Left ventricle myocardium superior (tissue), 1 donor: Measurements from ENCODE around the gene KHNYN. TPM values are rescaled to one million over a fixed set of nuclear protein-coding genes. Genes with fewer than 3 reads are reported as not detected.
"Not testable (repeated sequence)": the region's sequence is repeated elsewhere in the genome, so short reads cannot be mapped to it uniquely, and the experiment has no call there.

Experiments
- ATAC-seq: fragments of 200-7000 bp; cut with Tn5 transposase; one replicate; pipeline ENCODE4 v1.9.1; 2020; ENCODE audit warnings: mild to moderate bottlenecking, moderate library complexity
- DNase-seq: peaks from one replicate; pipeline ENCODE4 v3.0.0-alpha.2; 2020
- intact Hi-C: fragments of 100-400 bp; cut with micrococcal nuclease; formaldehyde crosslinking; loops from one replicate; pipeline ENCODE4 v1.11.0; 2022
- long read RNA-seq: library from polyadenylated mRNA; unstranded; transcript quantifications from one replicate; pipeline ENCODE4 v2.0.0, GENCODE V29; 2021
- total RNA-seq: library from RNA; stranded (reverse); fragmentation: NEBNext Ultra II Directional; extraction: Animal tissue kit (Norgen Biotek cat#: 25700); gene quantifications from one replicate; pipeline ENCODE4 v1.2.1, GENCODE V29; 2021
- donor health status: DM: no; HTN: yes; CAD: no; lungs with severe emphysema.

Gene KHNYN
- total RNA-seq = 25.1 TPM
- long read RNA-seq, transcript KHNYN-202 (8 exons, 3,359 nt) = major isoform, 14 of 27 reads
- long read RNA-seq, partial matches to known transcripts = 5 of 27 reads
- long read RNA-seq, other reads (novel, unspliced or antisense) = 6 of 27 reads

DNA sequence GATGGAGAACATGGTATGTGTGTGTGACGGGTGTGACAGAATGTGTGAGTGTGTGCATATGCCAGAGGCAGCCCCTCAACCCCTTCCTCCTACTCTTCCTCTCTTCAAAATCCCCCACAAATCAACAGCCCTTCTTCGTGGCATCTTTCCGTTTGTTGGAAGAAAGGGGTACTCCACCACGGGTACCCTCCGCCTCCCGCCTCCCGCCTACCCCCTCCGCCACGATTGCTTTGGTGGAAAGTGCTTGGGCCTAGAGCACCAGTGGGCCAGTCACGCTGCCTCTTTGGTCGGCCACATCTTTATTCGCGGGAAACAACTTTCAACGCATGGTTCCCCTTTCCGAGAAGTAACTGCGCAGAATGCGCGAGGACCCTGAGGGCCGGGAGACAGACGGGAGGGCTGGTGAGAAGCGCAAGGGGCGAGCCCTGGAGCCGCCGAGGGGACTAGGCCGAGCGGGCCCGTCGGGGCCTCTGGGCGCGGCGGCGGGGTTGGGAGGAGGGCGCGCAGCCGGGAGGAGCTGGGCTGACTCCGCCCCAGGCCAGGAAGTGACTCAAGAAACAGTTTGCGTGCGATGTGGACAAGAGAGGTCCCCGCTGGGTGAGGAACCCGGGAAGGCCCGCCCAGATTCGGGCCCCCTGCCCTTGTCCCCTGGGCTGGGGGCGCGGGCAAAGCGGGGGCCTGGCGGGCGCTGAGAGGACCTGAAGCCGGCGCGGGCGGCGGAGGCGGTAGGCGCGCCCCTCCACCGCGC, at the start of gene KHNYN, which contains the start of gene CBLN3:
Gene KHNYN, plus strand, starts transcription at position 560 of the 748 bp plus-strand sequence. CDS start 777 bp downstream, outside the sequence.
Gene CBLN3, minus strand, starts transcription at position 274 of the 748 bp plus-strand sequence. CDS start 614 bp downstream, outside the sequence.
- DNase-seq (peak; percentile 94), ATAC-seq (peak; percentile 85)
- intact Hi-C loops = no loop called here

DNA sequence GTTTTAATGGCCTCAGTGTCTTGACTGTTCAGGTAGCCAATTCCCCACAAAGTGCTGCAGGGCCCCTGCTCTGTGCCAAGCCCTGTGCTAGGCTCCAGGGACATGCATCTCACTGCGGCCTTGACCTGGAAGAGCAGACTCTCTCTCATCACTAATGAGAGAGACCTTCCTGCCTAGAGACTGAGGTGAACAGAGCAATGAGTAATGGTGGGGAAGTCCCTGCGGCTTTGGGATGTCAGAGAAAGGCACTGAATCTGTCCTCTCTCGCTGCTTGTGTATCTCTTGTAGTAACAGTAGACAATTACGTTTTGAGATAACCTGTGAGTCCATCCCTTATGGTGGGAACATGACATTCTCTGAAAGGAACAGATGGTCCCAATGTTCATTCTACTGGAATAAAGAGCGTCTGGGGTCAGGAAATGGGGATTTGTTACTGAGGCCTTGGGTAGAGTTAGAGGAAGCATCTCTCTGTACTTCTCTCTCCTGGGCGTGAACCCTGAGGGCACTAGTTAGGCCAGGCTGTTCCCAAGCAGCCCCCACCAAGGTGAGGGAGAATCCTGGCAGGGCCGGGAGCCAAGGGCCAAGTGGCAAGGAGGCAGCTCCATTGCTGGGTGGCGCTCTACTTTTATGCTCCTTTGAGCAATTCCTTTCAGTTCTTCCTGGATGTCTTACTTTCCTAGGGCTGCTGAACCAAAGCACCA, 48.2 kb upstream of the KHNYN start:
- no peak for ATAC-seq
- DNase-seq = no peak
- intact Hi-C loops = no loop called here

DNA sequence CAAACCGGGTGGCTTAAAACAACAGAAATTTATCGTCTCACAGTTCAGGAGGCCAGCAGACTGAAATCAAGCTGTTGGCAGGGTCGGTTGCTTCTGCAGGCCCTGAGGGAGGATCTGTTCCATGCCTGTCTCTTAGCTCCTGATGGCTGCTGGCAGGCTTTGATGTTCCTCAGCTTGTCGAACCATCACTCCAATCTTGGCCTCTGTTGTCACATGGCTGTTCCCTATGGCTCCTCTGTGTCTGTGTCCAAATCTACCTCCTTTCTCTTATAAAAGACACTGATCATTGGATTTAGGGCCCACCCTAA, 47.7 kb upstream of the KHNYN start:
- no peak for DNase-seq
- peak; percentile 32 for ATAC-seq
- intact Hi-C loops = no loop called here

DNA sequence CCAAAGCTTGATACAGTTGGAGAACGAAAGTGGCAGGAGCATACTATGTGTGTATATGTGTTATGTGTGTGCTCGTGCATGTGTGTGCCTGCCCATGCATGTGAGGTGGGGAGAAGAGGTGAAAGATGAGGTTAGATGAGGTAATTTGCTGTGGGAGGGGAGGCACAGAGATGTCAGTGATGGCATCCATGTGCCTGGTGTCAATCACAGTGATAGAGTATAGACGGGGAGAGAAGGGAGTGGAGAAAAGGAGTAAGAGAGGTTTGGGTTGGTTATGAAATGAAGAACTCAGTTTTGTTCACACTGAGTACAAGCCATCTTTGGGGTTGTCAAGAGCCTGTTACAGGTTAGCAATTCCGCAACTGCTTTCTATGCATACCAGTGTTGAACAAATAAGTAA, 45.6 kb upstream of the KHNYN start:
- no peak for DNase-seq

DNA sequence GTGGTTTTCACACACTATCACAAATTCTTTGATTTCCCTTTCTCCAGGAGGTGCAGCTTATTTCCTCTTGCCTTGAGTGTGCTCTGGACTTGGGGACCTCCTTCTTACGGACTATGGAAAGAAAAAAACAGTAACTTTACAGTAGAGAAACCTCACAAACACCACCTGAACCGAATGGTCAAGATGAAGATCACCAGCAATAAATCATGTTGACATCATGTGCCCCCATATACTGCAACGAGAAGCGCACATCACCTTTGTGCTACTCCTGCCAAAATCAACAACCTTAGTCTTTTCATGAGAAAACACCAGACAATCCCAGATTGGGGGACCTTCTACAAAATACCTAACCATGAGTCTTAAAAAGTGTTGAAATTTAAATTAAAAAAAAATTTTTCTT, 44.2 kb upstream of the KHNYN start:
- intact Hi-C loops = no loop called here
- DNase-seq (no peak), ATAC-seq (no peak)

More for the DNA sequence above, 45.6 kb upstream of the KHNYN start:
- ATAC-seq = no peak
- intact Hi-C loops = no loop called here

DNA sequence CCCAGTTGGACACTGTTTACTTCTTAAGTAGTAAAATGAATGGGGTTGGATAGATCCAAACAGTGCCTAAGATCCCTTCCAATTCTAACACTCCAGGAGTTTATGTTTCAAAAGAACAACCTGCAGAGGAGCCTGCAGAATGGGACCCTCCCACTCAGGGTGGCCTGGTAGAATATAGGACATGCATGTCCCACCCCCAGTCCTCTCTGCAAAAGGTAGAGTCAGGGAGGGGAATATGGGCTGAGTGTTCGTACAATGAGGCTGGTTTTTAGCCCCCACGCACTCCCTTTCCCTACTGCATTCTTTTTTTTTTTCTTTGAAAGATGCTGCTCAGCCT, 42.8 kb upstream of the KHNYN start:
- DNase-seq = no peak
- intact Hi-C loops = no loop called here
- ATAC-seq = no peak

DNA sequence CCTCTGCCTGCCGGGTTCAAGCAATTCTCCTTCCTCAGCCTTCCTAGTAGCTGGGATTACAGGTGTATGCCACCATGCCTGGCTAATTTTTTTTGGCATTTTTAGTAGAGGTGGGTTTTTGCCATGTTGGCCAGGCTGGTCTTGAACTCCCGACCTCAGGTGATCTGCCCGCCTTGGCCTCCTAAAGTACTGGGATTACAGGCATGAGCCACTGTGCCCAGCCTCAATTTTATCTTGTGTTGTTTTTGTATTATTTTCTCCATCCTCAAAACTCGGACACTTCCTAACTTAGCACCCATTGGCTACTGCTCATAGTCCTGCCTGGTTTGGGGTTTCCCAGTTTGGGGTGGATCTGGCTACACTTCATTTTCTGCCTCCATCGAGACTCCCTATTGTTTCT, 42.2 kb upstream of the KHNYN start:
- DNase-seq, ATAC-seq, intact Hi-C loops: not testable (repeated sequence)

DNA sequence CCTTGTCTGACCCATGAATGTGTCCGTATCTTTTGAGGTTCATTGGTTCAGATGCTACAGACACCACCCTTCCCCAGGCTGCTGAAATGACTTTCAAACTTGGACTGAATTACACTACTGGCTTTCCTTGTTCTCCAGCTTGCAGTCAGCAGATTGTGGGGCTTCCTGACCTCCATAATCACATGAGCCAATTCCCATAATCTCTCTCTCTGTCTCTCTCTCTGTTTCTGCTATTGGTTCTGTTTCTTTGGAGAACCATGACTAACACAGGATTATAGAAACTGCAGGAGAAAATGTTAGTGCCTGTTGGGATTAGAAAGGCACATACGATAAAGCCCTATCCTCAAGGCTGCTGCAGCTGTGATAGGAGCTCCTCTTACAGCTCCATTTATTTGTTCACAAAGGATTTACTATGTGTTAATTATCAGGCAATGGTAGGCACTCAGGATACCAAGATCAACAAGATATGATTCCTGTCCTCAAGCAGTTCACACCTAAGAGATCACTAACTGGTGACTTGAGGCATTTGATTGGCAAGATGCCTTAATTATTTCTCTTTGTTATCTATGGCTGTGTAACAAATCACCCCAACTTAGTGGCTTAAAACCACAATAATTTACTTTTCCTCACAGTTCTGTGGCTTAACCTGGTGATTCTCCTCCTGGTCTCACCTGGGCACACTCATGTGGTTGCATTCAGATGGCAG, 41.1 kb upstream of the KHNYN start:
- intact Hi-C loops = no loop called here
- DNase-seq = no peak
- ATAC-seq = peak; percentile 28

DNA sequence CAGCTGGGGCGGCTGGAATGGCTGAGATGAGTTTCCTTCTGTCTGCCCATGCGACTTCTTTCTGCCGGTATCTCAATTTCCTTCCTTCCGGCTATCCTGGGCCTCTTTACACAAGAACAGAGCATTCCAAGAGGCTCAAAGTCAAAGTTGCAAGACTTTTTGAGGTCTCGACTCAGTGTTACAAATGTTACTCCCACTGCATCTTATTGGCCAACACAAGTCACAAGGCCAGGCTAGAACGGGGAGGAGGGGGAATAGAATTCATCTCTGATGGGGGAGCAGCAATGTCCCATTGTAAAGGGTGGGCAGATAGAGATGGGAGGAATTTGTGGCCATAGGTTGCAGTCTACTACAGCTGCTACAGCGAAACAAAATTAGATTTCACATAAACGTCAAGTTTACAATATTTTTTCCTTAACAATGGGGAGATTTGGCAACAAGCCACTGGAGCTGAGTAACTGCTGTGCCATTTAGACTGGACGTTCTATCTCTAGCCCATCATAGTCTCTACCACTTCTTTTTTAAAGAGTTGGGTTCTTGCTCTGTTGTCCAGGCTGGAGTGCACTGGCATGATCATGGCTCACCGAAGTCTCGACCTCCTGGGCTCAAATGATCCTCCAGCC, 40.4 kb upstream of the KHNYN start:
- ATAC-seq = peak; percentile 27

DNA sequence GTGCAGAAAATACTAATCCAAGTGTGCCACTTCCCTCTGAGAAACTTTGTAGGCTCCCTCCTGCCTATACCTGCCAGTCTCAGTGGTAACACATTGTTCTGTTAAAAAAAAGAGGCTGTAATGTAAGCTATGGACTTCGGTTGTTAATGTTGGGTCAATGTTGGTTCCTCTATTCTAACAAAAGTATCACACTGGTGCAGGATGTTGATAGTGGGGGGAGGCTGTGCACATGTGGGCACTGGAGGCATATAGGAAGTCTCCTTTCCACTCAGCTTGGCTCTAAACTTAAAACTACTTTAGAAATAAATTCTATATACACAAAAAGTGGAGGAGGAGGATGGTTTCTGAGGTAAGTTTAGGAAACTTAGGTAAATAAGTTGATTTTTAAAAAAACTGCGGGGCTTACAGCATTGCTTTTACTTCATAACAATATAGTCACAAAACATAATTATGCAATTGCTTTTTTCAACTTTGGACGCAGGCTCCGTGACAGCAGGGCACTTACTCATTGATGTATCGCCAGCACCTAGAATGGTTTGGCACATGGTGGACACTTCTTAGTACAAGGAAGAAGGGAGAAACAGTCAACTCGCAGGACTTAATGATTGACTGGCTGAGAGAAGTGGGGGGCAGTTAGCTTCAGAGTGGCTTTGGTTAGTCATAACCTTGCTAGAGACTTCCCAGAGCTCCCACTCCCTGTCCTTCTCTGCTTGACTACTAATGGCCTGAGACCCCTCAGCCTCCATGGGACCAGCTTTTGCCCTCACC, 38.9 kb upstream of the KHNYN start:
- DNase-seq (no peak), ATAC-seq (no peak)
- intact Hi-C loops = no loop called here

More for the DNA sequence above, 40.4 kb upstream of the KHNYN start:
- DNase-seq = no peak
- intact Hi-C loops = no loop called here

DNA sequence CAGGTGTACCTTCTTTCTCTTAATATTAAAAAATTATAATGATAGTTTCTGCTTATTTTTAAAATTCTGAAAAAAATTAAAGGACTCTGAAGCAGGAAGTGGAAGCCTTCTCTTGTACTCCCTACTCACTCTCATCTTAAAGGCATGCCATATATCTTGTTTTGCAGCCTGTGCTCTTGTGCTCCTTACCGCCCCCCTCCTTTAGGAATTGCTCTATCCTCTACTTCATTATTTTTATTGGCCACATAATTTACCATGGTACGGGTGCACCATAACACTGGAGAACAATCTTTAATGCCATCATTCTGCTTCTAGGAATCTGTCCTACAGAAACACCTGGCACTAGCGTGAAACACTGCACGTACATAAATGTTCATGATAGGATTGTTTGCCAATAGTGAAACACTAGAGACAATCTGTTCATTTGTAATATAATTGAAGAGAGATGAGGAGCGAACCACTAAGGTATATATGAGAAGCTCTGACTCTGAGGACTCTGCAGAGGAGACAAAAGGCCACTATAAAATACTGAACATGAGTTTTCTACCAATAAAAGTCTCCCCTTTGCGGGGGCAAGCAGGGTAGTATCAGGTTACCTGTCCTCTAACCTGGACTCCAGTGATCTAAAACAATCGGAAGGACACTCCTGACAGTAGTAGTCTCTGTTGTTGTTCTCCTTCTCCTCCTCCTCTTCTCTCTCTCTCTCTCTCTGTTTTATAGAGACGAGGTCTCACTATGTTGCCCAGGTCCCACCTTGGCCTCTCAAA, 37.2 kb upstream of the KHNYN start:
- intact Hi-C loops = no loop called here
- ATAC-seq = no peak
- DNase-seq = no peak

DNA sequence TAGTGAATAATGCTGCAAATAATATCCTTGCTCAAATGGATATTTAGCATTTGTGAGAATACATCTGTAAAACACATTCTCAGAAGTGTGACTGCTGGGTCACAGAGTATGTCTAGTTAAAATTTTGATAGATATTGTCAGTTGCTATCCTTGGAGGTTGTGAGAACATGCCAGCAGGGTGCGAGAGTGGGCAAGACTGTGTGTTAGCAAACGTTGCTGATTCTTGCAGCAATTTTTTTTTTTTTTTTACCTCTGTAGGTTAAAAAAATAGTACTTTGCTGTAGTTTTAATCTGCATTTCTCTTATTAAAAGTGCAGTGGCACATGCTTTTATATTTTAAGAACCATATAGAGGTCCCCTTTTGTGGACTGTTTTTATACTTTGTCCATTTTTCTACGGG, 35.5 kb upstream of the KHNYN start:
- DNase-seq (no peak), ATAC-seq (no peak)
- intact Hi-C loops = no loop called here

DNA sequence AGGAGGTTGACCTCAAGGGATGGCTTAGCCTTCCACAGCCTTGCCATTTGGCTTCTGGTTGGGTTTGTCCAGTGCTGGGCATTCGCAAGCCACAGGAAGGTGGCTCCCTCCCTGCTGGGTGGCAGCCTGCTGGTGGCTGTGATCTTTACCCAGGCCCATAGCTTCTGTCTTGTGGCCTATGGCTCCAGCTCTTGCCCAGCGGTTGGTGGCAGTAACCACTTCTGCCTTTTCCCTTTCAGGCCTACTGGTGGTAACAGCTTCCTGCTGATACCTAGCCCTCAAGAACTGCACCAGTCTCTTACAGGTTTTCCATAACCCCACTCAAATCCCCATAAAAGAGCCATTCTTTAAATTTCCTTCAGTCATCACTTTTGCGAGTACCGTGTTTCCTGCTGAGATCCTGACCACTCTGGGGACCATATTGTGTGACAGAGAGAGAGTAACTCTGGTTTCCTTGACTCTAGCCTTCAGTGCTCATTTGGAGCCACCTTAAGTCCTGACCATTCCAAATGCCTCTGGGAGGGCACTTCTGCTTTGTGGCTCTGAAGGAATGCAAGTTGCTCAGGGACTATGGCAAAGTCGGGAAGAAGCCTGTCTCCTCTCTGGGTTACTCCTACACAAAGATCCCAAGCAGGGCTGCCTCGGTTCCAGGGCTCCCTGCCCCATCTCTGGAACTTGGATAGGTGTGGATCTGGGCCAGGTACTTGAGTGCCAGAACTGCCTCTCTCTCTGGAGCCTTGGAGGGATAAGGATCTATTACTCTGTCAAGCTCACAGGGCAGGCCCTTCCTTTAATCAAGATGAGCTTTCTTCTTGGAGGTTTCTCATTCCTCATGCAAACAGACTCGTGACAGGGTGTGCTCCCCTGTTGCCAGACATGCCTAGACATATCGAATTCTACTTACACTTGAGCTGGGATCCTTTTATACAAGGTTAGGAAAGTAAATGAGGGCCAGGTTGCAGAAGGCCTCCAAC, 33.9 kb upstream of the KHNYN start:
- intact Hi-C loops = no loop called here
- DNase-seq (no peak), ATAC-seq (no peak)

DNA sequence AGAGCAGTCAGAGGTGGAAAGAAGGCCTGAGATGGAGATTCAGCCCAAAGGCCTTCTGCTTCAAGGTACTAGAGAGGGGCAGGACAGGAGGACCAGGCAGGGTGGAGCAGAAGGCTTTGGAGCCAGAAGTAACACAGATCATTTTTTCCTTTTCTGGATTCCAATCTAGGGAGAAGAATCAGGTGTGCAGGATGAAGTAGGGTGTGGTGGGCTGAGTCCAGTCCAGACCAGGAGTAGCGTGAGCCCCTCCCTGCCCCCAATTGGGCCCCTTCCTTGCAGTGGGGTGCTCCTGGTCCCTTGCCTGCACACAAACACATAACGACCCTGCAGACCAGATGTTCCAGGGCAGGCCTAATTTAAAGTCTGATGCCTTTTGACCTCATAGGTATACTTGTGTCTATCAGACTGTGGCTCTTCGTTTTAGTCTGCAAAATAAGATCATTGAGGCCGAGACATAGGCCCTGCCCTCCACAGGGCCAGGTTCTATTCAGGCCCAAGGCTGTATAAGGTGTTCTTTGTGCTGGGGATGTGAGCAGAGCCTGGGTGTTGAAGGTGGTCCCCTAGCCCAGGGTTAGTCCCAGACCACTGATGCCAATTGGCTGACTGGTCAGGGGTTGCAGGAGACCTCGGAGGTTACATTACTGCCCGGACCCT, 32.0 kb upstream of the KHNYN start:
- ATAC-seq = no peak
- no peak for DNase-seq
- intact Hi-C loops = no loop called here

DNA sequence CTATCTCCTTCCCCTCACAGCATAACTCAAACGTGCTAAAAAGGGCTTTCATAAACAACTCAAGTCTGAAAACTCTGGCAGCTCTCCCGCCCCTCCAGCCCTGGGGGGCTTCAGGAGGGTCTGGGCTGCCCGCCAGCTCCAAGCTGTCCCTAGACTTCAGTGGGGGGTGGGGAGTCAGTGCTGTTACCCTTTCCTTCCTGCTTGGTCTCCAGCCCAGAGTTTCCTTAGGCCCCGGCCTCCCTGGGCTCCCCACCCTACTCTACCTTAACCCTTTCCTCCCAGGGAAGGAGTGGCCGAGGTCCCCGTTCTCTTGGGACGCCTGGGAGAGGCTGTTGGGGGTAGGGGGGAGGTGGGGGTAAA, 31.5 kb upstream of the KHNYN start:
- ATAC-seq (peak; percentile 66), DNase-seq (peak; percentile 66)
- intact Hi-C loops = no loop called here

DNA sequence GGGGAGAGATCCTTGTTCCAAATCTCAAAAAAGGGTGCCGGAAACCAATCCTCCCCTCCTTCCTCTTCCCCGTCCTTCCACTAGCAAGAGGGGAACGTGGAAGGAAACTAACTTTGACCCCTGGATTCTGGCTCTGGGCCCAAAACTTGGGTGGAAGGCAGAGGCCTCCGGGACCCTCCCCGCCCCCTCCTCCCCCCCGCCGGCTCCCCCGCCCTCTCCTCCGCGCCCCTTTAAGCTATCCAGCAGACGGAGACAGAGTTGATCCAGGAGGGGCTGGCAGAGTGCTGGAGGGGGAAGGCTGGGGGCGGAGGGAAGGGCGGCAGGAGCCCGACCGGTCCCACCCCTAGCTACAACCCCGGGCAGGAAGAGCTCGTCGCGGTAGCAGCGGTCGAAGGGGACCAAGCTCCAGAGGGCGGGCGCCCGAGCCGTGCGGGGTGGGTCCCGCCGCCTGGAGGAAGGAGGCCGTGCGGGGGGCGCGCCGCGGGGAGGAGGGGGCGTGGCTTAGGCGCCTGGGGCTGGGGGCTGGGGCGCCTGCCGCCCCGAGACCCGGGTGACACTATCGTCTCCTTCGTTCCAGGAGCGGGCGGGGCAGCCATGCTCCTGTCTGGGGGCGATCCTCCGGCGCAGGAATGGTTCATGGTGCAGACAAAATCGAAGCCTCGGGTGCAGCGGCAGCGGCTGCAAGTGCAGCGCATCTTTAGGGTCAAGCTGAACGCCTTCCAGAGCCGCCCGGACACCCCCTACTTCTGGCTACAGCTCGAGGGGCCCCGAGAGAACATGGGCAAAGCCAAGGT, 30.9 kb upstream of the KHNYN start, which contains the start of gene NYNRIN:
Gene NYNRIN, plus strand, starts transcription at position 351 of the 794 bp plus-strand sequence. Its CDS starts 244 bp downstream, at position 595.
- DNase-seq (peak; percentile 81), ATAC-seq (peak; percentile 86)
- intact Hi-C loops = no loop called here
